GM18951 (cell line): Measurements from ENCODE around the gene FAM168B.

Source experiments
- POLR2A ChIP-seq: IDR thresholded peaks from 4 replicates; pipeline ENCODE4 v1.6.1; 2011; ENCODE audit warnings: mild to moderate bottlenecking; ENCODE audit not compliant: insufficient read length, insufficient read depth; ENCODE audit errors: extremely low read depth
- in situ Hi-C: fragments of 300-500 bp; cut with MboI; formaldehyde crosslinking; loops from one replicate; pipeline ENCODE4 v1.12.0; 2022; ENCODE audit warnings: low sequenced_read_pairs, mixed read lengths, inconsistent platforms; ENCODE audit not compliant: unreplicated experiment

Gene FAM168B

DNA sequence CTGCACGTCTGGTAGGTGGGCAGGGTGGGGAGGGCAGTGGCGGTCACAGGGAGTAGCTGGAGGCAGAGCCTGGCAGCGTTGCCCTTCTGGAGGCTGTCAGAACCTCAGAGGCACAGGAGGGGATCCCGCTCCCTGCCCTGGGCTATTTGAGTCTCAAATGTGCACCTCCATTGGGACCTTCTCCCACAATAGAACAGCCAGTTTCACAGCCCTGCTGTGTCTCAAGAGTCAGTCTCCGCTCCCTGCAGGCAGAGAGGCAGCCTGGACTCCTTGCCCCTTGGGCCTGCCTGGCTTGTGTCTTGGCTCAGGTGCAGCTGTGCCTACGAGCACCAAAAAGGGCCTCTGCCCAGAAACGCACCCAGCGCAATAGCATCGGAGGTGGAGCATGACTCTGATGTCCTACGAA is 57.4 kb downstream of the FAM168B start:
- in situ Hi-C loops = no loop called here
- TF ChIP-seq POLR2A = no peak

GRCh38 chr2:131035112-131035825 is 58.0 kb downstream of the FAM168B start:
- in situ Hi-C loops = no loop called here
- no peak for TF ChIP-seq POLR2A

DNA sequence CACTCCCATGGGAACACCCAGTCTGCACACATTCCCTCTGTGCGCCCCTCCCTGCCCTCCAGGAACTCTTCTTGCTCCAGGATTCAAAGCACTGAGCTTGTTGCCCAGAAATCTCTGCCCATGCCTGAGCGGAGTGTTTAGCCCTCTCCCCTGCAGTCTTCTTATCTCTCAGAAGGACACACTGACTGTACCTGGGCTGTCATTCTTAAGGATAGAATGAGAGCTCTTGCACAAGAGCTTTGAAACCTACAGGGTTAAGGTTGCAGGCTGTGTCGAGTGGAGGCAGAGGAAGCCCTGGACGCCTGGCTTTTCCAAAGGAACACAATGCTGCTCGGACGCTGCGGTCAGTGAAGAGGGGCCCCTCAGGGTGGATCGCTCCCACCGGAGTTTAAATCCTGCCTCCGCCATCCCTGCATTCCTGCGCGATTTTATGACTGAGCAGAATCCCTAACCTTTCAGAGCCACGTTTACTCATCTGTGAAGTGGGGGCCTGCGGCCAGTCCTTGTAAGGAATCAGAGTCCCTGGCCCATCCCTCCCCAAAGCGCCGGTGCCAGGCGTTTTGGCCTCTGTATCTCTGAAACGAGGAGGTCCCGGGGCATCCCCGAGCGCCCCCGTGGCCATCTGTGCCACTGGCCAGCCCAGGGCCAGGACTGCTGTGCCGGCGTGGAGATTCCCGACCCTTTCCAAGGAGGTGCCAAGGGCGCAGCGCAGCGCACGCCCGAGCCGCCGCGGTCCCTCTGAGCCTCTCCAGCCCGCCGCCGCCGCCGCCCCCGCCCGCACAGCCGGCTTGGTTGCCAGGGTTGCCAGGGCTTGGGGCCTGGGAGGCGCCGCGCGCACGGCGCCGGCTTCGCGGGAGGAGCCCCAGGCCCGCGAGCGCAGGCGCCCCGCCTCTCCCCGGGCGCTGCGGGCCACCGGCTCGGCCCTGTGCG is 58.9 kb downstream of the FAM168B start:
- in situ Hi-C loops = no loop called here

DNA sequence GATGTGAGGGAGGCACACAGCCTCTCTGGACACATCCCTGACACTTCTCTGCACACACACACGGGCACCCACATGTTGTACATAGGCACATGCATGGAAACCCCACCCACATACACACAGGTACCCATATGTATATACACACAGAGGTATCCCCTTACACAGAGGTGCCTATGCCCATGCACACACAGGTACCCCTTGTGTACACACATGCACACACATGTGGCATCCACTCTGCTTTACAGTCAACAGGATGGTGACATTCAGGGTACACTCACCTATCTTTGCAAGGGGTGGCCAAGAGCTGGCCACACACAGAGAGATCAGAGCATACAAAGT is 59.5 kb downstream of the FAM168B start:
- in situ Hi-C loops = no loop called here
- TF ChIP-seq POLR2A = no peak

More for the DNA sequence above, 58.9 kb downstream of the FAM168B start:
- TF ChIP-seq POLR2A = no peak

DNA sequence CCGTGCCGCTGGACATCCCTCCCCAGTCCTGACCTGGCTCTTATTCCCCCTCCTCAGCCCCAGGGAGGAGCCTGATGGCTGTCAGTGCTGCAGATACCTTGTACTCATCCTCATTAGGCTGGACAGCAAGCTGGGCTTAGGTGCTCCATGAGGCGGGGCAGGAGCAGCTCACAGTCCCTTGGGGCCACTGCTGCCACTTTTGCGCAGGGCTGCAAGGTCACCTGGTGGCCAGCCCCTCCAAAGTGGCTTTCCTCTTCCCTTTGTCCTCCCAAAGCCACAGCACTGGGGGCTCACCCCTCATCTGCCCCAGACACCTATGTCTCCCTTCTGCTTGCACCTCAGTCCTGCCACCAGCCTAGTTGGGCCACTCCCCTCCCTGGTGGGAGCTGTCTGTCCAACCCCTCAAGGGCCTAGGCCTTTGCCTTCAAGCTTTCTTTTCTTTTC is 60.8 kb downstream of the FAM168B start:
- no peak for TF ChIP-seq POLR2A
- in situ Hi-C loops = no loop called here

GRCh38 chr2:131031875-131032274 is 61.4 kb downstream of the FAM168B start:
- TF ChIP-seq POLR2A = no peak
- in situ Hi-C loops = no loop called here

GRCh38 chr2:131031431-131031841 is 61.8 kb downstream of the FAM168B start:
- in situ Hi-C loops = no loop called here
- TF ChIP-seq POLR2A = no peak

GRCh38 chr2:131030478-131030971 is 62.7 kb downstream of the FAM168B start:
- TF ChIP-seq POLR2A = no peak
- in situ Hi-C loops = no loop called here

DNA sequence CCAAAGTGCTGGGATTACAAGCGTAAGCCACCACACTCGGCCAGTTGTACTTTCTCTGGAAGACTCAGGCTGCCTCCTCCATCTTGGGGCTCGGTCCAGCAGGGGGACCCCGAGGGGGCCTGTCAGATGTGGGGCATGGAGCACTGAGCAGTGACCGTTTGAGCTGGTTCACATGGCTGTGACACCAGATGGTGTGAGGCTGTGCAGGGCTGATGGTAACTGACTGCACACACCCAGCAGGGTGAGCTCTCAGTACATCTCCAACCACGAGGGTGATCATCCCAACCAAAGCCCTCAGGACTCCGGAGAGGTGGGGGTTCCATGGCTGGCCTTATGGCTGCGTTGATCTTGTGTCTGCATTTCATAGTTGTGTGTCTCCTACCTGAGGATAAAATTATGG is 63.4 kb downstream of the FAM168B start:
- no peak for TF ChIP-seq POLR2A
- in situ Hi-C loops = no loop called here

DNA sequence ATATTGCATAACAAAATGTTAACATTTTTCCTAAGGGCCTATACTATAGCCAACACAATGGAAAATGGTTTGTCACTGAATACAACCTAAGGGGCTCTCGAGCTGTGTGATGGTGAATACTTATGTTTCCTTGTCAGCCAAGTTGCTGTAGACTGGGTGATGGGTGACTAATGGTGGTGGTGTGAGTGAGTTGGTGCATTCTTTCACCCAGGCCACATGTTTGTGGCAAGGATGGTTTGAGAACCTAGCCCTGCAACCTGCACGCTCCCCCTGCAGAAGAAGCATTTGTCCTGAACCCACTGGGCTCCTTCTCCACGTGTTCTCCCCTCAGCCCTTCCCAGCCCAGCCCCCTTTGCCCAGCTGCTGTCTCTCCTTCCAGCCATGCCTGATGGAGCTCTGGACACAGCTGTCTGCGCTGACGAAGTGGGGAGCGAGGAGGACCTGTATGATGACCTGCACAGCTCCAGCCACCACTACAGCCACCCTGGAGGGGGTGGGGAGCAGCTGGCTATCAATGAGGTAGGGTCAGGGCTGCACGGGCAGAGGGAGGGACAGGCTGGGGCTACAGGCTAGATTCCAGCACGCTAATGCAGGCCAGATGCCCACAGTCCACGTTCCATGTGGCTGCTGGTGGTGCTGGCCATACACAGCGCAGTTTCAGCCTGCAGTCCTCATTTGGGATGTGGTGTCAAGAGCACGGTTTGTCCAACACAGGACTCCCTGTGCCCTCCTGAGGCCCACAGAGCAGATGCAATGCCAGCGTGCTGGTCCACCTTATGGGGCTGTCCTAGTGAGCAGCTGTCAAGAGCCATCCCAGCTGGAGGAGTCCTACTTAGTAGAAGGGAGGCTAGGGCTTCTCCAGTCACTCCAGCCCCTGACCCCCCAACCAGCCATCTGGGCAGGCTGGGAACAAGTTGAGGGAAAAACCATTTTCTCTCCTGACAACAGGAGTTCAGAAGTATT is 65.4 kb downstream of the FAM168B start:
- in situ Hi-C loops = no loop called here
- no peak for TF ChIP-seq POLR2A

DNA sequence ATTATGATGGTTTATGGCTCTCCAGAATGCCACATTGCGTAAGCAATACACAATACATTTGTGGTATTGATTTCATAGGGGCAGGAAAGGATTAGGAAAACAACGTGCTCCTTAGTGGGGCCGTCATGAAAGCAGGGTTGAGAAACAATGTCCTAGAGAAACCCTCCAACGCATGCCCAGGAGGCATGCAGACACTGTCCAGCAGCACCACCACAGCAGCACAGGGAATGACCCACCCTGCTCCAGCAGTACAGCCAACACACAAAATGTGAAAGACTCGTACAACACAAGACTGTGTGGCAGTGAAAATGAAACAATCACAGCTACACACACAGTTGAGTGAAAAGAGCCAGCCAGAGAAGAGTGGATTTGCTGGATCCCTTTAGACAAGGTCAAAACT is 66.3 kb downstream of the FAM168B start:
- TF ChIP-seq POLR2A = no peak
- in situ Hi-C loops = no loop called here

GRCh38 chr2:131023758-131024157 is 69.5 kb downstream of the FAM168B start:
- in situ Hi-C loops = no loop called here
- no peak for TF ChIP-seq POLR2A

- in situ Hi-C loops = no loop called here
- no peak for TF ChIP-seq POLR2A
Observed at GRCh38 chr2:131022731-131023130, 70.5 kb downstream of the FAM168B start.
